COLO829 (cell line): ENCODE results near the gene SLC34A1.
A peak's percentile ranks its signal among the peaks of the same experiment; 100 is the strongest.
"Not testable (repeated sequence)": the region's sequence is repeated elsewhere in the genome, so short reads cannot be mapped to it uniquely, and the experiment has no call there.

Source experiments
- DNase-seq: peaks from one replicate; pipeline ENCODE4 v3.0.0; 2012; ENCODE audit warnings: low spot score

SLC34A1 gene

GRCh38 chr5:177355162-177355867, 28.9 kb upstream of the SLC34A1 start:
- DNase-seq, result no peak

DNA sequence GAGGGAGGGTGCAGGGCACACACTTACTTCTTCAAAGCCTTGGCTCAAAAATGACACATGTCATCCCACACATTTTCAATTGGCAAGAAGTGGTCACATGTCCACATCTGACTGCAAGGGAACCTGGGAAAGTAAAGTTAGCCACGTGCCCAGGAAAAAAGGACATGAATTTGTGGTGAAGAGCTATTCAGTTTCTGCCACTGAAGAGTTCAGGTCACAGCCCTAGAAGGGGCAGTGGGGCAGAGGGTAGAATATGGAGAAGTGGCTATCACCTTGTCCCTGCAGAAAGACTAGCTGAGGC, 28.4 kb upstream of the SLC34A1 start:
- no peak for DNase-seq

DNA sequence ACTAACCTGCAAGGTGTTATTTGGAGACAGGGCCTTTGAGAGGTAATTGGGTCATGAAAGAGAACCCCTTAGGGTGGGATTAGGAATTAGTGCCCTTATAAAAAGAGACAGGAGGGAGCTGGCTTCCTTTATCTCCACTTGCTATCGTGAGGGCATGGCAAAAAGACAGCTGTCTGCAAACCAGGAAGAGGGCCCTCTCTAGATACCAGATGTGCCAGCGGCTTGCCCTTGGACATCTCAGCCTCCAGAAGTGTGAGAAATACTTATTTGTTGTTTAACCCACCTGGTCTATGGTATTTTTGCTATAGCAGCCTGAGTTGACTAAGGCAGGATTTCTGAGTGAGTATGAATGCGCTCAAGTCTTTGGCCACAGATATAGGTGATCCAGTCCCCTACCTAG, 27.5 kb upstream of the SLC34A1 start:
- no peak for DNase-seq

DNA sequence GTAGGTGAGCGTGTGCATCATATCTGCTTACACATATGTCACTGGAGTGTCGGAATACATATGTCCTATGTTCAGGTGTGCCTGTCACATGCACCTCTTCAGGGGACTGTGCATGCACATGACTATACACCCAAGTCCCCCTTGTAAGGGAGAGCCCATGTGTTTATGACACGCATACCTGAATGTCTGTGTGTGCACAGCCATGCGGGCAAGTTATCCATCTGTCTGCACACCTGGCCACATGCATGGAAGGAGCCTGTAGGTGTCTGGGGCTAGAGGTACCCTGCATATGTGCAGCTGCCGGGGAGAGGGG, 27.1 kb upstream of the SLC34A1 start:
- no peak for DNase-seq

DNA sequence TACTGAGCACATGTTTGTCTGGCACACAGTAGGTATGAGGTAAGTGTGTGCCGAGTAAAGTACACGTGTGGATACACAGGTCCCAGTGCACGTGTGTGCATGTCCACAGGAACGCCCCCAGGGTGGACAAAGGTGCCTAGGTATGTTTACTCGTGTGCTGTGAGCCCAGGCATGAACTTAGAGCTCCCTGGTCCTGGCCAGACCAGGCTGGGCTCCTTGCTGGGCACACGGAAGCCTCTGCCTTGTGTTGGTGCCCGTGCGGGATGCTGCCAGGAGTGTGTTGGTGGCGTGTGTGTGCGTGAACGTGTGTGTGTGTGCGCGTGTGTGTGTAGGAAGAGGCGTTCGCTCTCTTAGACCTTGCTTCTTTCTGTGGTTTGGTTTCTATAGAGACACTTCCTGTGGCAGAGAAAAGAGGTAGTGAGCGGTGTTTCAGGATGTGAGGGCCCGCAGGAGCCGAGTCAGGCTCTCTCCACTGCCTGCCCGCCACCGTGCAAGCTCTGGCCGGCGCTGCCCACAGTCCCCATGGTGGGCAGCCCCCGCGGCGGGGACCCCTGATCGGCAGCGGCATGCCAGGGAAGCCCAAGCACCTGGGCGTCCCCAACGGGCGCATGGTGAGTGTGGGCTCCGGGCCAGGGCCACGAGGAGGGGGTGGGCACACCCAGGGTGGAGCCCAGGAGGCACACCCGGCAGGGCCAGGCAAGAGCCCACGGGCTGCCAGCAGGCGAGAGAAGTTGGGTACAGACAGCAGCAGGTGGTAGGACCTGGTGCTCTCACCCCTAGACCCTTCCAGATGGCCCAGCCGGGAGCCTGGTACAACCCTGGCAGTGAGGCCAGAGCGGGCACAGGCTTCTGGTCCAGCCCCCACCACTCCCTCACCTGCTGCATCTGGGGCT, 26.5 kb upstream of the SLC34A1 start, which contains the start of gene RGS14:
Gene RGS14 (plus strand): TSS at position 466 of the 893 bp plus-strand sequence. CDS start 101 bp downstream, at position 567.
- DNase-seq, result peak; percentile 45

DNA sequence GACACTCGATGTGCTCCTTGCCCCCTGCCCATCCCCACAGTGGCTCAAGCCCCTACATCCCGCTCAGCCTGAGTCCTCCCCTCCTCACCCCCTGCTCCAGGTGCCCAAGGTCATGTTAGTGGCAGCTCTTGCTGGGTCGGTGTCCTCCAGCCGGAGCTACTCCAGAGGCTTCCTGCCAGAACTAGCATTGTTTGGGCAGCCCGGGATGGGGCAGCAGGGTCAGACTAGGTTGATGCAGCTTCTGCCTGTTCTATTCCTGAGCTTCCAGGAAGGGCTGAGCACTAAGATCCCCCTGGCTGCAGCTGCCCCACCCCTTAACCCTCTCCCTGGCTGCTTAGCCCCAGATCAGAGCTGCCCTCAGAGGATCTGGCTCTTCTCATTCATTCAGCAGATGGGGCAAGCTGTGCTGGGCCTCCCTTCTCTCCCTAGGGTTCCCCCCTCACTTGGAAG, 25.8 kb upstream of the SLC34A1 start:
- no peak for DNase-seq

GRCh38 chr5:177359451-177359851, 24.8 kb upstream of the SLC34A1 start:
- DNase-seq, result no peak

GRCh38 chr5:177359860-177360259, 24.4 kb upstream of the SLC34A1 start:
- DNase-seq, result no peak

DNA sequence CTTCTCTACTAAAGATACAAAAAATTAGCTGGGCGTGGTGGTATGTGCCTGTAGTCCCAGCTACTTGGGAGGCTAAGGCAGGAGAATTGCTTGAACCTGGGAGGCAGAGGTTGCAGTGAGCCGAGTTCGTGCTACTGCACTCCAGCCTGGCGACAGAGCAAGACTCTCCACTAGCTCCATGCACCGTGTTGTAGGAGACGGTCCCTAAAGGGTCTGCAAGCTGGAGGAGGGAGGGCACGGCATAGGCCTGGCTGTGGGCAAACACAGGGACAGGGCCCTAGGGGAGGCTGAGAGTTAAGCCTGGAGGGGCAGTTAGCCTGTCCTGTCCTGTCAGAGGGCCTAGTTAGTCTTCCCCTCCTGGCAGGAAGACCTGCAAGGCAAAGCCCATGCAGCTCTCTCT, 23.5 kb upstream of the SLC34A1 start:
- DNase-seq, result not testable (repeated sequence)

GRCh38 chr5:177361418-177362291, 22.6 kb upstream of the SLC34A1 start:
- no peak for DNase-seq

- no peak for DNase-seq
Observed at GRCh38 chr5:177362292-177362609, 22.0 kb upstream of the SLC34A1 start.

- DNase-seq, result no peak
Observed at GRCh38 chr5:177362610-177363507, 21.4 kb upstream of the SLC34A1 start.

DNA sequence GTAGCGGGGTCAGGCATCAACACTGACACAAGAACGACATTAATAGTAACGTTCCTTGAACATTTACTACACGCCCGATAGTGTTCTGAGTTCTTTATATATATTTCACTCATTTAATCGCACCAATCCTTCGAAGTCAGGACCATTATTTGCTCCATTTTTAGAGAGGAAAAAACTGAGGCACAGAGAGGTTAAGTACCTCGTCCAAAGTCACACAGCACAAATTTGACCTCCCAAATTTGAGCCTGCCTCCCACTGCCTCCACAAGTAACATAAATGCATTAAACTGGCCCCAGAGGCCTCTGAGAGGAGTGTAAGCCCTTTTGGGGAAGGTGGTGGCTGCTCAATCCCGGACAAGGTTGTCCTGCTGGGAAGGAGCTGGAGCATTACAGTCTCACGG, 20.7 kb upstream of the SLC34A1 start:
- DNase-seq, result no peak

DNA sequence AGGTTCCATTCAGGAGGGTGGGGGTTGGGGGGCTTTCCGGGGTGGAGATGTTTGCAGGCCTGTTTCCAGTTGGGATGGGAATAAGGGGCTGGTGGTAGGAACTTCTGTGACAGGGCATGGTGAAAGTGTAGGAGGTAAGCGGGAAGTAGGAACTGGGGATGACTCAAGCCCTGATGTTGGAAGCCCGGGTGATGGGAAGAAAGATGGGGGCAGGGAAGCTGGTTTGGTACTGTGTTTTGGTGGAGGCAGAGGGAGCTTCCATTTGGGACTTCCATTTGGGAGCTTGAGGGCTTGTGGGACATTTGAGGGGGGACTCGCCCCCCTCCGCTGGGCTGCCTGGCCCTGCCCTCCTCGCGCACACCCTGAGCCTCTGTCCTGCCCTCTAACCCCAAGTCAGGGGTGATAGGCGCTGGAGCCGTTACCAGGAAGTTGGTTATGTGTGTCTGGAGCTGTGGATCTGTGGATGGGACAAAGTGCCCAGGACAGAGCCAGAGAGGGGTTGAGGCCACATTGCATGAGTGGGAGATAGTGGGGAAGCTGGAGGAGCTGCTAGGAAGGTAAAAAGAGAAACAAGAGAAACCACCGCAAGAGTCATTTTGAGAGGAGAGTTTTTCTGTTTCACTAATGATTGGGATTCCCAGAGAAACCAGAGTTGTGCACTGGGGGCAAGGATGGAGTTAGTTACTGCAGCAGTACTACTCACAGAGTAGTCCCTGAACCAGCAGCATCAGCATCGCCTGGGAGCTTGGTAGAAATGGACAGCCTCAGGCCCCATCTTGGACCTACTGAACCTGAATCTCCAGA, 19.9 kb upstream of the SLC34A1 start:
- DNase-seq, result no peak

GRCh38 chr5:177365845-177366527, 18.2 kb upstream of the SLC34A1 start:
- DNase-seq, result no peak

DNA sequence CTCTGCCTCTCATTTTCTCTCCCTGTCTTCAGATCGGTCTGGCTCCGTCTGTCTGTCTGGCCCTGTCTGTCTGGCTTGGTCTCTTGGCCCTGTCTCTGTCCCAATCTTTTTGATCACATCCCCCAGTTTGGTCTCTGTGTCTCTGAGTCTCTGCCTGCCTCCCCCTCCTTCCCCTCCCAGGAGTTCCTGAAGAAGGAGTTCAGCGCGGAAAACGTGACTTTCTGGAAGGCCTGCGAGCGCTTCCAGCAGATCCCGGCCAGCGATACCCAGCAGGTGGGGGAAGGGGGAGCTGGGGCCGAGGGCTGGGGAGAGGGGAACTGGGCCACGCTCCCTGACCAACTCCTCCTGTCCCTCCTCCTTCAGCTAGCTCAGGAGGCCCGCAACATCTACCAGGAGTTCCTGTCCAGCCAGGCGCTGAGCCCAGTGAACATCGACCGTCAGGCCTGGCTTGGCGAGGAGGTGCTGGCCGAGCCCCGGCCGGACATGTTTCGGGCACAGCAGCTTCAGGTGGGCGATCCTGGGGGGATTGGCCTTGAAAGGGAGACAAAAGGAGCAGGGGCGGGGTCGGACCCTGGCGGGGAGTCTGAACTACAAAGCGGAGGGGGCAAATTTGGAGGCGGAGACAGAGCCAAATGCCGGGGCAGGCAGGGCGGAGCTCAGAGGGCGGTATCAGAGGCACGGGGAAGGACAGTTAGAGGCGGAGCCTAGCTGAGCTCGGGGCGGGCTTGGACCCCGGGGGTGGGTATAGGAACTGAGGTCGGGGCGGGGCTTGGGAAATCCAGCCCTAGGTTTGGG, 17.5 kb upstream of the SLC34A1 start:
- peak; percentile 36 for DNase-seq

- DNase-seq, result no peak
Observed at GRCh38 chr5:177367323-177367848, 16.8 kb upstream of the SLC34A1 start.

DNA sequence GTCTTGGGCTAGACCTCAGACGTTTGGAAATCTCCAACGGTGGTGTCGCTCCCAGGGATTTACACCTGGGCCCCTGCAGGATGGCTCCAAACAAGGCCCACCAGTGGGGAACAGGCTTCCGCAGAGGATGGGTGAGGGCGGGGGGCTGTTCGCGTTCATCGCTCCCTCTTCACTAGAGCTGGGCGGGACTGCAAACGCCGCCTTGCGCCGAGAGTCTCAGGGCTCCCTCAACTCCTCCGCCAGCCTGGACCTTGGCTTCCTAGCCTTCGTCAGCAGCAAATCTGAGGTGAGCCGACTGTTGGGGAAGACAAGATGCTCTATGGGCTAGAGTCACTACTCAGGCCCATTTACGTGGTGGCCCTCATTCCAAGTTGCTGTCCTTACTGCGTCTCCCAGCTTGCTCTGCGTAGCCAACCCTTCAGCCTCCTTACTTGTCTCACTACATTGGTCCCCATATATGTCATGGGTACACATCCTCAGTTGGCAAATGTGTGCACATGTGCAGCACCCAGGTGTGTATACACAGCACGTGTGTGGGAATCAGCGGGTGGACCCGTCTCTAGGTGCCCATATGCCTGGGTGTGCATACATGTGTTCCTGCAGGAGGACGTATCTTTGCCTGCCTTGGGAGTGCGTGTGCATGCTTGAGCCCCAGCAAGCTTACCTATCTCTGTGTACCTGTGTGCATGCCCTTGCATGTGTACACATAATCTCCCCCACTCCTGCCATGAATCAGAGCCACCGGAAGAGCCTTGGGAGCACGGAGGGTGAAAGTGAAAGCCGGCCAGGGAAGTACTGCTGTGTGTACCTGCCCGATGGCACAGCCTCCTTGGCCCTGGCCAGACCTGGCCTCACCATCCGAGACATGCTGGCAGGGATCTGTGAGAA, 16.0 kb upstream of the SLC34A1 start:
- no peak for DNase-seq
